ACC112 (cell line): ENCODE data around the gene PTH2.

Experiments
- H2AFZ ChIP-seq: fragments of 200-600 bp; sonication (generic); one replicate; pipeline ENCODE4 v1.6.0; 2017; ENCODE audit warnings: antibody characterized with exemption, low read length; ENCODE audit not compliant: unreplicated experiment
- H3K27ac ChIP-seq: fragments of 200-600 bp; sonication (generic); 2 replicates; pipeline ENCODE4 v1.5.1; 2014; ENCODE audit warnings: low read depth, mild to moderate bottlenecking, antibody characterized with exemption, low read length, moderate library complexity
- H3K27me3 ChIP-seq: fragments of 200-600 bp; sonication (generic); 2 replicates; pipeline ENCODE4 v1.6.1; 2014; ENCODE audit warnings: mild to moderate bottlenecking, antibody characterized with exemption, low read length, moderate library complexity, mixed read lengths; ENCODE audit not compliant: insufficient read depth
- H3K36me3 ChIP-seq: fragments of 200-600 bp; sonication (generic); 2 replicates; pipeline ENCODE4 v1.6.1; 2016; ENCODE audit warnings: mild to moderate bottlenecking, antibody characterized with exemption, low read length, moderate library complexity, mixed read lengths; ENCODE audit not compliant: insufficient read depth
- H3K4me1 ChIP-seq: fragments of 200-600 bp; sonication (generic); one replicate; pipeline ENCODE4 v1.6.1; 2016; ENCODE audit warnings: low read length, mixed read lengths; ENCODE audit not compliant: insufficient read depth, unreplicated experiment, control insufficient read depth
- H3K4me3 ChIP-seq: fragments of 200-600 bp; sonication (generic); 2 replicates; pipeline ENCODE4 v1.5.1; 2014; ENCODE audit warnings: mild to moderate bottlenecking, low read depth, low read length
- H3K79me2 ChIP-seq: fragments of 200-600 bp; sonication (generic); one replicate; pipeline ENCODE4 v1.6.0; 2016; ENCODE audit warnings: low read length; ENCODE audit not compliant: control insufficient read depth, unreplicated experiment, insufficient read depth

PTH2 gene

GRCh38 chr19:49395581-49396407, 27.4 kb downstream of the PTH2 start:
- Histone ChIP-seq H3K27me3 (no peaks in the 10 kb centered on the region), H3K4me1 (no peaks in the 10 kb centered on the region), H3K4me3 (no peak overlapping the region), H3K27ac (no peak overlapping the region), H3K79me2 (no peaks in the 10 kb centered on the region), H3K36me3 (no peaks in the 10 kb centered on the region), H2AFZ (no peak overlapping the region)

- no peak overlapping the region for H2AFZ ChIP-seq
- H3K4me1 ChIP-seq, result no peaks in the 10 kb centered on the region
- no peaks in the 10 kb centered on the region for H3K27me3 ChIP-seq
- no peak overlapping the region for H3K27ac ChIP-seq
- no peaks in the 10 kb centered on the region for H3K36me3 ChIP-seq
- no peaks in the 10 kb centered on the region for H3K79me2 ChIP-seq
- H3K4me3 ChIP-seq, result no peak overlapping the region
Measured at GRCh38 chr19:49393881-49394280, 29.4 kb downstream of the PTH2 start.

- H3K27ac ChIP-seq, result no peak overlapping the region
- no peak overlapping the region for H3K4me3 ChIP-seq
- H2AFZ ChIP-seq, result no peak overlapping the region
- H3K36me3 ChIP-seq, result no peaks in the 10 kb centered on the region
- no peaks in the 10 kb centered on the region for H3K79me2 ChIP-seq
- no peaks in the 10 kb centered on the region for H3K4me1 ChIP-seq
- no peaks in the 10 kb centered on the region for H3K27me3 ChIP-seq
Measured at GRCh38 chr19:49391581-49392399, 31.5 kb downstream of the PTH2 start.

- Histone ChIP-seq H3K4me1 (no peaks in the 10 kb centered on the region), H3K79me2 (no peaks in the 10 kb centered on the region), H3K36me3 (no peaks in the 10 kb centered on the region), H2AFZ (no peak overlapping the region), H3K27me3 (no peaks in the 10 kb centered on the region), H3K27ac (no peak overlapping the region), H3K4me3 (no peak overlapping the region)
Measured at GRCh38 chr19:49390929-49391359, 32.3 kb downstream of the PTH2 start.

GRCh38 chr19:49390131-49390928, 32.9 kb downstream of the PTH2 start:
- H3K36me3 ChIP-seq, result no peaks in the 10 kb centered on the region
- no peaks in the 10 kb centered on the region for H3K79me2 ChIP-seq
- H3K27ac ChIP-seq, result no peak overlapping the region
- H3K4me1 ChIP-seq, result no peaks in the 10 kb centered on the region
- no peaks in the 10 kb centered on the region for H3K27me3 ChIP-seq
- H3K4me3 ChIP-seq, result no peak overlapping the region
- H2AFZ ChIP-seq, result no peak overlapping the region

- Histone ChIP-seq H3K36me3 (no peaks in the 10 kb centered on the region), H3K79me2 (no peaks in the 10 kb centered on the region), H3K4me1 (no peaks in the 10 kb centered on the region), H3K27me3 (no peaks in the 10 kb centered on the region), H2AFZ (no peak overlapping the region), H3K27ac (no peak overlapping the region), H3K4me3 (no peak overlapping the region)
Measured at GRCh38 chr19:49389406-49389805, 33.8 kb downstream of the PTH2 start.

- Histone ChIP-seq H3K36me3 (no peaks in the 10 kb centered on the region), H3K4me3 (no peak within 1 kb of the TSS), H3K27me3 (no peaks in the 10 kb centered on the region), H3K27ac (no peak within 1 kb of the TSS), H3K4me1 (no peaks in the 10 kb centered on the region), H2AFZ (no peak within 1 kb of the TSS), H3K79me2 (no peaks in the 10 kb centered on the region)
Measured at GRCh38 chr19:49387936-49388372, 35.3 kb downstream of the PTH2 start, which contains the start of gene KASH5. TSS of gene KASH5 (plus strand) at chr19:49388249. CDS start at chr19:49390884, 2,635 bp downstream.

GRCh38 chr19:49383599-49383998, 39.6 kb downstream of the PTH2 start:
- H3K79me2 ChIP-seq, result no peaks in the 10 kb centered on the region
- H3K4me3 ChIP-seq, result no peak overlapping the region
- H3K4me1 ChIP-seq, result no peaks in the 10 kb centered on the region
- H2AFZ ChIP-seq, result no peak overlapping the region
- no peak overlapping the region for H3K27ac ChIP-seq
- no peaks in the 10 kb centered on the region for H3K27me3 ChIP-seq
- no peaks in the 10 kb centered on the region for H3K36me3 ChIP-seq

GRCh38 chr19:49382639-49383038, 40.6 kb downstream of the PTH2 start:
- Histone ChIP-seq H3K4me1 (no peaks in the 10 kb centered on the region), H2AFZ (no peak overlapping the region), H3K27me3 (no peaks in the 10 kb centered on the region), H3K36me3 (no peaks in the 10 kb centered on the region), H3K27ac (no peak overlapping the region), H3K4me3 (no peak overlapping the region), H3K79me2 (no peaks in the 10 kb centered on the region)

GRCh38 chr19:49380391-49380790, 42.9 kb downstream of the PTH2 start:
- no peak overlapping the region for H3K27ac ChIP-seq
- H2AFZ ChIP-seq, result no peak overlapping the region
- H3K36me3 ChIP-seq, result no peaks in the 10 kb centered on the region
- no peaks in the 10 kb centered on the region for H3K4me1 ChIP-seq
- no peak overlapping the region for H3K4me3 ChIP-seq
- H3K27me3 ChIP-seq, result no peaks in the 10 kb centered on the region
- no peaks in the 10 kb centered on the region for H3K79me2 ChIP-seq
